ENCODE data around the gene HINT3. TPM values are rescaled to one million over a fixed set of nuclear protein-coding genes. Genes with fewer than 3 reads are reported as not detected.
"Not testable (repeated sequence)": the region's sequence is repeated elsewhere in the genome, so short reads cannot be mapped to it uniquely, and the experiment has no call there.

HINT3 gene
- total RNA-seq, 3 donors from 2014 or later: 23.2 to 32.9 (median 23.2) TPM

GRCh38 chr6:125947615-125948014, 9.0 kb upstream of the HINT3 start:
- ATAC-seq: no peak
- H3K4me1 ChIP-seq (ENCODE audit: low read depth): peaks cover 17% of the 10 kb centered on the region
- DNase-seq: no peak
- no peak for TF ChIP-seq CTCF (IDR thresholded peaks at IDR 0.05)
- no peaks in the 10 kb centered on the region for H3K9me3 ChIP-seq
- intact Hi-C loops (cut with DNase I, micrococcal nuclease): no loop called here
- H3K4me3 ChIP-seq: no peak overlapping the region
- H3K36me3 ChIP-seq (ENCODE audit: low read depth): no peaks in the 10 kb centered on the region

GRCh38 chr6:125948455-125948854, 8.1 kb upstream of the HINT3 start:
- intact Hi-C loops (cut with DNase I, micrococcal nuclease): no loop called here
- DNase-seq (no peak), ATAC-seq (no peak)
- peaks cover 9% of the 10 kb centered on the region for H3K4me1 ChIP-seq (ENCODE audit: low read depth)
- TF ChIP-seq CTCF (IDR thresholded peaks at IDR 0.05): no peak
- H3K36me3 ChIP-seq (ENCODE audit: low read depth): no peaks in the 10 kb centered on the region
- H3K9me3 ChIP-seq: no peaks in the 10 kb centered on the region
- no peak overlapping the region for H3K4me3 ChIP-seq

- Histone ChIP-seq H3K9me3 (no peaks in the 10 kb centered on the region), H3K36me3 (ENCODE audit: low read depth) (no peaks in the 10 kb centered on the region), H3K4me3 (no peak overlapping the region), H3K4me1 (ENCODE audit: low read depth) (peaks cover 4% of the 10 kb centered on the region)
- no peak for TF ChIP-seq CTCF (IDR thresholded peaks at IDR 0.05)
- ATAC-seq (no peak), DNase-seq (no peak)
- intact Hi-C loops (cut with DNase I, micrococcal nuclease): no loop called here
Measured at GRCh38 chr6:125949069-125949468, 7.5 kb upstream of the HINT3 start.

- intact Hi-C loops (cut with DNase I, micrococcal nuclease): loop anchor here (10.0 kb wide), 1 partner anchor 165 kb away; no protein-coding TSS in a partner anchor
- TF ChIP-seq CTCF (IDR thresholded peaks at IDR 0.05): no peak
- Histone ChIP-seq H3K9me3 (no peaks in the 10 kb centered on the region), H3K36me3 (ENCODE audit: low read depth) (no peaks in the 10 kb centered on the region), H3K4me3 (no peak overlapping the region), H3K4me1 (ENCODE audit: low read depth) (no peaks in the 10 kb centered on the region)
- DNase-seq (no peak), ATAC-seq (no peak)
Measured at GRCh38 chr6:125950293-125950692, 6.3 kb upstream of the HINT3 start.

- H3K4me3 ChIP-seq; H3K4me1 ChIP-seq (ENCODE audit: low read depth); H3K9me3 ChIP-seq; H3K36me3 ChIP-seq (ENCODE audit: low read depth); ATAC-seq; DNase-seq: not testable (repeated sequence)
- intact Hi-C loops (cut with DNase I, micrococcal nuclease): loop anchor here (10.0 kb wide), 1 partner anchor 166 kb away; no protein-coding TSS in a partner anchor
Measured at GRCh38 chr6:125950716-125951115, 5.9 kb upstream of the HINT3 start.

GRCh38 chr6:125951323-125951722, 5.2 kb upstream of the HINT3 start:
- DNase-seq (no peak), ATAC-seq (no peak)
- intact Hi-C loops (cut with DNase I, micrococcal nuclease): loop anchor here (10.0 kb wide), 1 partner anchor 167 kb away; no protein-coding TSS in a partner anchor
- H3K36me3 ChIP-seq (ENCODE audit: low read depth): no peaks in the 10 kb centered on the region
- TF ChIP-seq CTCF (IDR thresholded peaks at IDR 0.05): no peak
- no peaks in the 10 kb centered on the region for H3K4me1 ChIP-seq (ENCODE audit: low read depth)
- no peak overlapping the region for H3K4me3 ChIP-seq
- no peaks in the 10 kb centered on the region for H3K9me3 ChIP-seq
